ENCODE results near the gene MRPL44. TPM values are rescaled to one million over a fixed set of nuclear protein-coding genes. Genes with fewer than 3 reads are reported as not detected.

MRPL44 gene
- total and polyA plus RNA-seq, 2 of the 13 experiments (the other 11 are each of a cell fraction or from before 2014, with no cell fraction given): 38.4 to 78.0 TPM

- Histone ChIP-seq H3K4me3 (replicated peaks in 1 of 3; ENCODE audit: insufficient read depth in 1 of 3, low read depth in 2 of 3, low read length in 3 of 3) (peak overlapping the region; percentile 80 to 100 (median 99)), H3K27ac (ENCODE audit: extremely low read length, insufficient read depth, low read length) (peak overlapping the region; percentile 85), H2AFZ (ENCODE audit: low read length) (no peak overlapping the region), H3K4me2 (ENCODE audit: low read depth, low read length) (peak overlapping the region; percentile 94), H3K4me1 (ENCODE audit: insufficient read depth, low read length) (peaks cover 42% of the 10 kb centered on the region), H3K9ac (ENCODE audit: insufficient read depth, low read depth, low read length) (peak overlapping the region; percentile 98), H3K9me3 (ENCODE audit: low read length) (no peaks in the 10 kb centered on the region), H4K20me1 (ENCODE audit: insufficient read depth, low read length) (peaks cover 11% of the 10 kb centered on the region; the same call in 1 of the 2 replicates), H3K79me2 (ENCODE audit: insufficient read depth, low read length) (peaks cover 50% of the 10 kb centered on the region), H3K36me3 (replicated peaks in 1 of 2; ENCODE audit: control insufficient read depth in 1 of 2, insufficient read depth in 2 of 2, low read length in 2 of 2) (no peaks in the 10 kb centered on the region), H3K27me3 (ENCODE audit: control insufficient read depth in 1 of 2, insufficient read depth in 2 of 2, low read length in 2 of 2) (no peaks in the 10 kb centered on the region; a peak in 1 of 5 replicates)
- BruUV-seq (replicated peaks): no TSS peak
- ATAC-seq (peak; percentile 87), FAIRE-seq (no peak), DNase-seq (ENCODE audit: low spot score) (peak; percentile 51)
- in situ Hi-C loops (cut with HindIII; ENCODE audit: extremely low pct_ligation_motif_present, low pct_unique_long_range_greater_than_20kb) (no loop called here), intact Hi-C loops (cut with micrococcal nuclease; ENCODE audit: unreplicated experiment) (loop anchor here (2.0 kb wide), 1 partner anchor 35 kb away; no protein-coding TSS in a partner anchor)
- ChIA-PET CTCF (ENCODE audit: low intra/inter-chr PET ratio, low total read pairs) (interaction anchor here (0.7 kb wide), 1 partner anchor 26 kb away, joined by 3 read pairs; no protein-coding TSS in a partner anchor), POLR2A (interaction anchor here (1.1 to 3.6 kb wide), 8 partner anchors 9 to 91 kb away, joined by 4 to 69 read pairs (median 6); partner anchors contain the start of gene MRPL44)
- WGBS (ENCODE audit: low lambda C conversion rate): under 1% methylated on average over 30 of the region's 46 CpGs
- no peak for TF ChIP-seq TOE1 (CRISPR knock-in tag; IDR thresholded peaks at IDR 0.05)
- TF ChIP-seq, protein P1, sequence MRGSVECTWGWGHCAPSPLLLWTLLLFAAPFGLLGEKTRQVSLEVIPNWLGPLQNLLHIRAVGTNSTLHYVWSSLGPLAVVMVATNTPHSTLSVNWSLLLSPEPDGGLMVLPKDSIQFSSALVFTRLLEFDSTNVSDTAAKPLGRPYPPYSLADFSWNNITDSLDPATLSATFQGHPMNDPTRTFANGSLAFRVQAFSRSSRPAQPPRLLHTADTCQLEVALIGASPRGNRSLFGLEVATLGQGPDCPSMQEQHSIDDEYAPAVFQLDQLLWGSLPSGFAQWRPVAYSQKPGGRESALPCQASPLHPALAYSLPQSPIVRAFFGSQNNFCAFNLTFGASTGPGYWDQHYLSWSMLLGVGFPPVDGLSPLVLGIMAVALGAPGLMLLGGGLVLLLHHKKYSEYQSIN (CRISPR knock-in tag; IDR thresholded peaks at IDR 0.05; ENCODE audit: borderline replicate concordance): no peak
- TF ChIP-seq, protein P2, sequence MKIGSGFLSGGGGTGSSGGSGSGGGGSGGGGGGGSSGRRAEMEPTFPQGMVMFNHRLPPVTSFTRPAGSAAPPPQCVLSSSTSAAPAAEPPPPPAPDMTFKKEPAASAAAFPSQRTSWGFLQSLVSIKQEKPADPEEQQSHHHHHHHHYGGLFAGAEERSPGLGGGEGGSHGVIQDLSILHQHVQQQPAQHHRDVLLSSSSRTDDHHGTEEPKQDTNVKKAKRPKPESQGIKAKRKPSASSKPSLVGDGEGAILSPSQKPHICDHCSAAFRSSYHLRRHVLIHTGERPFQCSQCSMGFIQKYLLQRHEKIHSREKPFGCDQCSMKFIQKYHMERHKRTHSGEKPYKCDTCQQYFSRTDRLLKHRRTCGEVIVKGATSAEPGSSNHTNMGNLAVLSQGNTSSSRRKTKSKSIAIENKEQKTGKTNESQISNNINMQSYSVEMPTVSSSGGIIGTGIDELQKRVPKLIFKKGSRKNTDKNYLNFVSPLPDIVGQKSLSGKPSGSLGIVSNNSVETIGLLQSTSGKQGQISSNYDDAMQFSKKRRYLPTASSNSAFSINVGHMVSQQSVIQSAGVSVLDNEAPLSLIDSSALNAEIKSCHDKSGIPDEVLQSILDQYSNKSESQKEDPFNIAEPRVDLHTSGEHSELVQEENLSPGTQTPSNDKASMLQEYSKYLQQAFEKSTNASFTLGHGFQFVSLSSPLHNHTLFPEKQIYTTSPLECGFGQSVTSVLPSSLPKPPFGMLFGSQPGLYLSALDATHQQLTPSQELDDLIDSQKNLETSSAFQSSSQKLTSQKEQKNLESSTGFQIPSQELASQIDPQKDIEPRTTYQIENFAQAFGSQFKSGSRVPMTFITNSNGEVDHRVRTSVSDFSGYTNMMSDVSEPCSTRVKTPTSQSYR (CRISPR knock-in tag; IDR thresholded peaks at IDR 0.05; ENCODE audit: borderline replicate concordance): no peak
- TF ChIP-seq RBFOX2 (IDR thresholded peaks at IDR 0.05; ENCODE audit: low read depth, low read length): no peak
- peak; percentile 68; the same call in 1 of the 2 replicates for TF ChIP-seq PHF8 (CRISPR knock-in tag; IDR thresholded peaks at IDR 0.05)
- TF ChIP-seq, protein P3, sequence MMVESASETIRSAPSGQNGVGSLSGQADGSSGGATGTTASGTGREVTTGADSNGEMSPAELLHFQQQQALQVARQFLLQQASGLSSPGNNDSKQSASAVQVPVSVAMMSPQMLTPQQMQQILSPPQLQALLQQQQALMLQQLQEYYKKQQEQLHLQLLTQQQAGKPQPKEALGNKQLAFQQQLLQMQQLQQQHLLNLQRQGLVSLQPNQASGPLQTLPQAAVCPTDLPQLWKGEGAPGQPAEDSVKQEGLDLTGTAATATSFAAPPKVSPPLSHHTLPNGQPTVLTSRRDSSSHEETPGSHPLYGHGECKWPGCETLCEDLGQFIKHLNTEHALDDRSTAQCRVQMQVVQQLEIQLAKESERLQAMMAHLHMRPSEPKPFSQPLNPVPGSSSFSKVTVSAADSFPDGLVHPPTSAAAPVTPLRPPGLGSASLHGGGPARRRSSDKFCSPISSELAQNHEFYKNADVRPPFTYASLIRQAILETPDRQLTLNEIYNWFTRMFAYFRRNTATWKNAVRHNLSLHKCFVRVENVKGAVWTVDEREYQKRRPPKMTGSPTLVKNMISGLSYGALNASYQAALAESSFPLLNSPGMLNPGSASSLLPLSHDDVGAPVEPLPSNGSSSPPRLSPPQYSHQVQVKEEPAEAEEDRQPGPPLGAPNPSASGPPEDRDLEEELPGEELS (CRISPR knock-in tag; IDR thresholded peaks at IDR 0.05): no peak
- TF ChIP-seq ZBTB43 (CRISPR knock-in tag; conservative IDR thresholded peaks at IDR 0.05): no peak
- TF ChIP-seq KAT2B (IDR thresholded peaks at IDR 0.05; ENCODE audit: borderline replicate concordance, low read depth, low read length): no peak
- TF ChIP-seq SMAD1 (CRISPR knock-in tag; IDR thresholded peaks at IDR 0.05; ENCODE audit: borderline replicate concordance, low read depth): no peak
- TF ChIP-seq, protein P4, sequence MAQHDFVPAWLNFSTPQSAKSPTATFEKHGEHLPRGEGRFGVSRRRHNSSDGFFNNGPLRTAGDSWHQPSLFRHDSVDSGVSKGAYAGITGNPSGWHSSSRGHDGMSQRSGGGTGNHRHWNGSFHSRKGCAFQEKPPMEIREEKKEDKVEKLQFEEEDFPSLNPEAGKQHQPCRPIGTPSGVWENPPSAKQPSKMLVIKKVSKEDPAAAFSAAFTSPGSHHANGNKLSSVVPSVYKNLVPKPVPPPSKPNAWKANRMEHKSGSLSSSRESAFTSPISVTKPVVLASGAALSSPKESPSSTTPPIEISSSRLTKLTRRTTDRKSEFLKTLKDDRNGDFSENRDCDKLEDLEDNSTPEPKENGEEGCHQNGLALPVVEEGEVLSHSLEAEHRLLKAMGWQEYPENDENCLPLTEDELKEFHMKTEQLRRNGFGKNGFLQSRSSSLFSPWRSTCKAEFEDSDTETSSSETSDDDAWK (CRISPR knock-in tag; IDR thresholded peaks at IDR 0.05): no peak
Observed at GRCh38 chr2:223944166-223944702, 13.0 kb upstream of the MRPL44 start.

Measured in HepG2 (cell line).